Left ventricle myocardium superior (tissue), 1 donor: ENCODE data around the gene GNB2. TPM values are rescaled to one million over a fixed set of nuclear protein-coding genes. Genes with fewer than 3 reads are reported as not detected.
"Not testable (repeated sequence)": the region's sequence is repeated elsewhere in the genome, so short reads cannot be mapped to it uniquely, and the experiment has no call there.

Source experiments
- ATAC-seq: fragments of 200-7000 bp; cut with Tn5 transposase; one replicate; pipeline ENCODE4 v1.9.1; 2020; ENCODE audit warnings: mild to moderate bottlenecking, moderate library complexity
- DNase-seq: peaks from one replicate; pipeline ENCODE4 v3.0.0-alpha.2; 2020
- intact Hi-C: fragments of 100-400 bp; cut with micrococcal nuclease; formaldehyde crosslinking; loops from one replicate; pipeline ENCODE4 v1.11.0; 2022
- total RNA-seq: library from RNA; stranded (reverse); fragmentation: NEBNext Ultra II Directional; extraction: Animal tissue kit (Norgen Biotek cat#: 25700); gene quantifications from one replicate; pipeline ENCODE4 v1.2.1, GENCODE V29; 2021
- donor health status: DM: no; HTN: yes; CAD: no; lungs with severe emphysema.

GNB2 gene
- total RNA-seq, 1 donor from 2014 or later = 112 TPM

GRCh38 chr7:100719523-100720278 lies 46.2 kb downstream of the GNB2 start:
- ATAC-seq = no peak
- intact Hi-C loops = no loop called here

GRCh38 chr7:100720279-100720670 lies 46.7 kb downstream of the GNB2 start, which contains the start of gene EPO:
EPO (plus strand) TSS chr7:100720468; CDS start chr7:100720981, 513 bp downstream.
- no peak for DNase-seq
- ATAC-seq = no peak

More at GRCh38 chr7:100719523-100720278, 46.2 kb downstream of the GNB2 start:
- no peak for DNase-seq

GRCh38 chr7:100720671-100721504 lies 47.3 kb downstream of the GNB2 start:
- DNase-seq (no peak), ATAC-seq (no peak)
- intact Hi-C loops = no loop called here

More at GRCh38 chr7:100720279-100720670, 46.7 kb downstream of the GNB2 start, which contains the start of gene EPO:
- intact Hi-C loops = no loop called here

GRCh38 chr7:100721505-100721812 lies 47.9 kb downstream of the GNB2 start:
- intact Hi-C loops = no loop called here
- ATAC-seq = no peak
- no peak for DNase-seq

GRCh38 chr7:100722480-100723212 lies 49.1 kb downstream of the GNB2 start:
- intact Hi-C loops = no loop called here
- ATAC-seq = no peak
- DNase-seq = no peak

- DNase-seq = no peak
- no peak for ATAC-seq
- intact Hi-C loops = no loop called here
These were observed 50.3 kb downstream of the GNB2 start for GRCh38 chr7:100723732-100724275.

GRCh38 chr7:100724364-100724763 lies 50.8 kb downstream of the GNB2 start:
- ATAC-seq, DNase-seq, intact Hi-C loops: not testable (repeated sequence)

GRCh38 chr7:100726996-100727761 lies 53.6 kb downstream of the GNB2 start:
- intact Hi-C loops = no loop called here
- no peak for ATAC-seq
- no peak for DNase-seq

GRCh38 chr7:100728196-100728595 lies 54.7 kb downstream of the GNB2 start:
- ATAC-seq (no peak), DNase-seq (no peak)
- intact Hi-C loops = no loop called here

Other genes starting within 250 kb of the GNB2 start
- gene ZCWPW1, start 245.0 kb upstream of the GNB2 start, total RNA-seq = 4.2 TPM
- gene MEPCE, start 243.9 kb upstream of the GNB2 start, total RNA-seq = 25.8 TPM
- 10.3 TPM for gene PPP1R35, start 237.2 kb upstream of the GNB2 start, total RNA-seq
- 0.32 TPM for gene SPACDR, start 209.5 kb upstream of the GNB2 start, total RNA-seq
- 51.1 TPM for gene TSC22D4, start 194.5 kb upstream of the GNB2 start, total RNA-seq
- 0.32 TPM for gene NYAP1, start 189.8 kb upstream of the GNB2 start, total RNA-seq
- gene AGFG2, start 134.5 kb upstream of the GNB2 start, total RNA-seq = 24.7 TPM
- 0.77 TPM for gene SAP25, start 99.8 kb upstream of the GNB2 start, total RNA-seq
- 27.3 TPM for gene LRCH4, start 87.6 kb upstream of the GNB2 start, total RNA-seq
- gene FBXO24, start 87.4 kb upstream of the GNB2 start, total RNA-seq = 0.77 TPM
- gene PCOLCE, start 71.4 kb upstream of the GNB2 start, total RNA-seq = 40.4 TPM
- 9.1 TPM for gene MOSPD3, start 61.2 kb upstream of the GNB2 start, total RNA-seq
- not detected for gene TFR2, start 32.2 kb upstream of the GNB2 start, total RNA-seq
- gene ACTL6B, start 17.3 kb upstream of the GNB2 start, total RNA-seq = not detected
- 29.4 TPM for gene GIGYF1, start 20.5 kb downstream of the GNB2 start, total RNA-seq
- gene POP7, start 32.4 kb downstream of the GNB2 start, total RNA-seq = 30.0 TPM
- gene EPO, start 46.7 kb downstream of the GNB2 start, total RNA-seq = not detected
- not detected for gene ZAN, start 59.9 kb downstream of the GNB2 start, total RNA-seq
- 22.7 TPM for gene EPHB4, start 153.8 kb downstream of the GNB2 start, total RNA-seq
- 9.0 TPM for gene SLC12A9, start 179.0 kb downstream of the GNB2 start, total RNA-seq
- gene TRIP6, start 193.6 kb downstream of the GNB2 start, total RNA-seq = 13.6 TPM
- 63.2 TPM for gene SRRT, start 201.4 kb downstream of the GNB2 start, total RNA-seq
- gene UFSP1, start 216.0 kb downstream of the GNB2 start, total RNA-seq = 1.9 TPM
- gene ACHE, start 222.1 kb downstream of the GNB2 start, total RNA-seq = 0.40 TPM